RPMI8226 (cell line): ENCODE measurements around the gene POLA2.
"Not testable (repeated sequence)": the region's sequence is repeated elsewhere in the genome, so short reads cannot be mapped to it uniquely, and the experiment has no call there.

Experiments
- DNase-seq: peaks from one replicate; pipeline ENCODE4 v3.0.0-alpha.2; 2015

POLA2 gene

GRCh38 chr11:65310215-65310614 is 48.5 kb downstream of the POLA2 start:
- peak; percentile 81 for DNase-seq

DNA sequence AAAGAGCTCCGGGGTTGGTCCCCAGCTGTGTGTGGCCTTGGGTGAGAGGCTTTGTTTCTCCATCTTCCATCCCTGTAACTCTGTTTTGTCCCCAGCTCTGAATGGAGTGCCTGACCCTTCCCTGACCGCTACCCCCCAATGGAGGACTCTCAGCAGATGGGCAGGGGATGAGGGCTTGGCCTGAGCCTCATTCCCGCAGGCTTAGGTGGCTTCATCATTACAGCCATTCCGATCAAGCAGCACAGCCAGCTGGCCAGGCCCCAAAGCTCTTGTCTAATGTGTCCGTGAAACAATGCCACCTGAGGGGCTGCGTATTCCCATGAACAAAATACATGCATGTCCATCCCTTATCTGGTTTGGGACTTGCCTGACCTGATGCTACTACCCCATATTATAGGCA is 49.0 kb downstream of the POLA2 start:
- DNase-seq: no peak

DNA sequence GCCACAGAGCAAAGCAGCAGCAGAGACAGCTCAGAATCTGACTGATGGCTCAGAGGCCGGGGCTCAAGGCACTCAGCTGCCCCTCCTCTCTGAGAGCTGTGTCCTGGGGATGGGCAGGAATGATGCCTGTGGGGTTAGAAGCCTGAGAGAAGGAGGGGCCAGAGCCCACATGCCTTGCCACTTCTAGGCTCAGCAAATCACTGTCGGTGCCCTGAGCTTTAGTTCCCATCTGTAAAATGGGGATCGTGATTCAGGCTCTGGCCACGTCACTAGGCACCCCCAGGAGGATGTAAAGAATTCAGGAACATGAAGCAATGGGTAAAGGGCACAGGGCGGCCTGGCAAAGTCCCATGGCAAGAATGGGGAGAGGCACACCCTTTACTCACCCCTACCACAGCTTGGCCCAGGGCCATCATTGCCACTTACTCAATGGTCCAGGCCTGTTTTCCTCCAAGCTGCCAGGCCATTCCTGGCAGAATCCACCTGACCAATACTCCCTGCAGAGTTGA is 49.5 kb downstream of the POLA2 start:
- DNase-seq: no peak

- DNase-seq: peak; percentile 88
Measured at GRCh38 chr11:65314501-65315203, 52.9 kb downstream of the POLA2 start, which contains the start of gene CDC42EP2. Gene CDC42EP2 (plus strand): TSS chr11:65314866. CDS start chr11:65320899, 6,033 bp downstream.

- DNase-seq: peak; percentile 87
Measured at GRCh38 chr11:65315204-65315865, 53.6 kb downstream of the POLA2 start.

GRCh38 chr11:65315866-65316226 is 54.1 kb downstream of the POLA2 start:
- DNase-seq: no peak

DNA sequence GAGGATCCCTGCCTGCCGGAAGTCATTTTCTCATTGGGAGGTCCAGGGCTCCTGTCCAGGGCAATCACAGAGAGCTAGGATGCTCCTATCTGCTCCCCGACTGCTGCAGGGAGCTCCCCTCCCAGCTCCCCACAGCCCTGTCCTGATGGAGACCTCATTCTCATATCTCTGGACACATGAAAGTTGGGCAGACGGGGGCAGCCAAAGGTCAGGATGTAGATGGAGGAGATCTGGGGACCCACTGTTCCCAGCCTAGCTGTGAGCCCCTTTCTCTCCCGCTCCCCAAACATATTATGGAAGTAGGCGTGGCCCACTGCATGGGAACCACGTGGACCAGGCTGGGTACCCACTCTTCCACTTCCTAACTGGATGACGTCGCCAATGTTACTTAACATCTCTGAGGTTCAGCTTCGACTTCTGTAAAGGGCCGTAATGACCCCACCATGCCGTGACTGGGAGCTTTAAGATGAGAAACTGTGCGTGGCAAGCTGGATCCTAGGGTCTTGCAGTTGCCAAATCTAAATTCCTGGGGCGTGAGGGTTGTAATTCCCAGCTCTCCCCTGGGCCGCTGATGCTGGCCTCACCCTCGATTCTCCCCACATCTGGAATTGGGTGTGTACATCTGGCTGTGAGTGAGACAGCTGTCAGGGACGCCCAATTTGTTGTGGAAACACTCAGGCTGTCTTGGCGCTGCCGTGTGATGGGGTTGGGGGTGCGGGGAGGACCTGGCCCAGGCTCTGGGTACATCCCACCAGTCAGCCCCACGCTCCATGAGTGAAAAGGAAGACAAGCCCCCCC is 54.7 kb downstream of the POLA2 start:
- DNase-seq: no peak

GRCh38 chr11:65317025-65317786 is 55.4 kb downstream of the POLA2 start:
- no peak for DNase-seq

GRCh38 chr11:65320386-65321075 is 58.8 kb downstream of the POLA2 start:
- DNase-seq: no peak

DNA sequence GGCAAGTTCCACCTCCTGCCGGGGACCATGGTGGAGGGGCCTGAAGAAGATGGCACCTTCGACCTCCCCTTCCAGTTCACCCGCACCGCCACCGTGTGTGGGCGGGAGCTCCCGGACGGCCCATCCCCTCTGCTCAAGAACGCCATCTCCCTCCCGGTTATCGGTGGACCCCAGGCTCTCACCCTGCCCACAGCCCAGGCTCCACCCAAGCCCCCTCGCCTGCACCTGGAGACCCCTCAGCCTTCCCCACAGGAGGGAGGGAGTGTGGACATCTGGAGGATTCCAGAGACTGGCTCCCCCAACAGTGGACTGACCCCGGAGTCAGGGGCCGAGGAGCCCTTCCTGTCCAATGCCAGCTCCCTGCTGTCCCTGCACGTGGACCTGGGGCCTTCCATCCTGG is 59.3 kb downstream of the POLA2 start:
- DNase-seq: no peak

GRCh38 chr11:65321828-65322485 is 60.2 kb downstream of the POLA2 start:
- DNase-seq: no peak

- DNase-seq: no peak
Measured at GRCh38 chr11:65323813-65324212, 62.1 kb downstream of the POLA2 start.

- no peak for DNase-seq
Measured at GRCh38 chr11:65325435-65325834, 63.7 kb downstream of the POLA2 start.

DNA sequence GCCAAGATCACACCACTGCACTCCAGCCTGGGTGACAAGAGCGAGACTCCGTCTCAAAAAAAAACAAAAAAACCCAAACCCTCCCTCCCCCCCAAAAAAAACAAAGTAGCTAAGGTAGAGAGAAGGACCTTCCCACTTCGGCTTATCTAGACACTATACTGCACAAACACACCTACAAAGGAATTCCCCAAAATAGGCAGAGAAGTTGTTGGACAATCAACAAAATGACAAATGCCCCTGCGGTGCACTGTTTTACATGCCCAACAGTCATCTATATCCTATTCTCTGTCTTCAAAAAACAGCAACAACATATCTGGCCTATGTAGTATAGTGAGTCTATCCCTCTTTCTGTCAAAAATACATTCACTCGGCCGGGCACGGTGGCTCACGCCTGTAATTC is 65.3 kb downstream of the POLA2 start:
- DNase-seq: no peak

DNA sequence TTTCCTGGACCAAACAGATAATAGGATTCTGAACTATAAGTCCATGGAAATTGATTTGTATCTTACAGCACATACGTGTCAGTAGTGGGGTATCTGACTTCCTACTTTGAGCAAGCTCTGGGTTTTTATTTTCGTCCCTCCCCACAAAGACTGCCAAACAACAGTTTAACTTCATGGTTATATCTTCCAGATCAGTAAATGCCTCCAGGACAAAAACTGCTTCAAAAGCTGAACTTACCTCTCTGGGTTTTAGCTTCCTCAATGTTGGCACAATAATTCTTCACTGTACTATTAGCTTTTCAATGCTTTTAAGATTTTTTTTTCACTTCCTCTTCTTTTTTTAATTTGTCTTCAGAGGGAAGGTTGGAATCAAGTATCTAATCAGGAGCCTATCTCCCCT is 67.7 kb downstream of the POLA2 start:
- peak; percentile 56 for DNase-seq

GRCh38 chr11:65329944-65330403 is 68.2 kb downstream of the POLA2 start:
- peak; percentile 97 for DNase-seq

- DNase-seq: no peak
Measured at GRCh38 chr11:65330544-65330943, 68.8 kb downstream of the POLA2 start.

- not testable (repeated sequence) for DNase-seq
Measured at GRCh38 chr11:65332591-65332990, 70.8 kb downstream of the POLA2 start.

DNA sequence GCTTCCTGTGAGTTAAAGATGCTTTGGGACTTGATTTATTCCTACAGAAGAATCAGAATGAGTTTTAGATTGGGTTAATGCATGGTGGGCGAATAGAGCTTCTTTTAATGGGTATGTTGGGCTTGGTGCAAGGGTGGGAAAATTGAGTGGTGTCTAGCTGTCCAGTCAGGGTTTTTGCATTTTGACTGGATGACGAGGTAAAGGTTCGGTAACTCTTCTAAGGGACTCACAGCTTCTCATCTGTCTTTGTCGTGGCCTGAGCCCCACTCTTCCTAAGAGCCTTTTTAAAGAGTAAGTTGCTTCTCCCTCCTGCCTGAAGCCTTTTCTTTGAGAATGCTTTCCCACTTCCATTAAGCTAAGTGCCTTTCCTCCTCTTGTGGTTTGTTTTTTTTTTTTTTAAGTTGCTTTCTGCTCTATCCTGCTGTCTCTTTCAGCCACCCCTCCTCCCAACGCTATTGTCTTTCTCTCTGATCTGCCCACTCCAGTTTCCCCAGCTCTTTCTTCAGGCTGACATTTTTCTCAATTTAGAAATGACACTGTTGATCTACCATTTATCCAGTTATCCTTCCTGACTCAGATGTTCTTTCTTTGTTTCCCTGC is 73.0 kb downstream of the POLA2 start:
- no peak for DNase-seq

DNA sequence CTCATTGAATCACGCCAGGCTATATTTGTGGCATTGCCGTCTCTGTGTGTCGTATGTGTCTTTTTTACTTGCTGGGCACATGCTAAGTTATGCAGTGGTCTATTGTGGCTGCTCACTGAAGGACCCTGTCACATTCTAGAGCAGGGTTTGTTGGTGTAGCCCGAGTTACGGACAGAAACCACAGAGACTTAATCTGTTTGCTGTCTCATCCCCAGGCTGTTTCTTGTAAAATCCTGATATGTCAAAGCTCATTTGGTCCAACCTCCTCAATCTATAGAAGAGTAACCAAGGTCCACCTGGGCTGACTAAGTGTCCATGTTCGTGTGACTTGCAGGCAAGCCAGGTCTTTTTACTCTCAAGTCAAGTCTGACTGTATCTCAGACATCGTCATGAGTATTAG is 76.9 kb downstream of the POLA2 start:
- DNase-seq: no peak

DNA sequence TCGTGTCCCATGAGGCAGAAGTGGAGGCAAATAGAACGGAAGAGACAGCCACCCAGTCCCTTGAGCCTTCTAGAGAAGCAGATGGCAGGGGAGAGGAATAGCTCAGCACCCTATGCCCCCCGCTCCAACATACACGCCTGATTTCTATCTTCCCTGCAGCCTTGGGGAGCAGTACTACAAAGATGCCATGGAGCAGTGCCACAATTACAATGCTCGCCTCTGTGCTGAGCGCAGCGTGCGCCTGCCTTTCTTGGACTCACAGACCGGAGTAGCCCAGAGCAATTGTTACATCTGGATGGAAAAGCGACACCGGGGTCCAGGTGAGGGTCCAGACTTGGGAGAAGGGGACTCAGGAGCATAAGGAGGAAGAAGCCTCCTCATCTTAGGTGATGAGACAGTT is 78.5 kb downstream of the POLA2 start:
- no peak for DNase-seq
